SU-DHL-6 (cell line): Measurements from ENCODE around the gene STK17A.

Experiments used
- H2AFZ ChIP-seq: fragments of 200-600 bp; sonication (generic); 2 replicates; pipeline ENCODE4 v1.6.1; 2014; ENCODE audit warnings: low read depth, mild to moderate bottlenecking, moderate library complexity, mixed read lengths, antibody characterized with exemption, low read length; ENCODE audit not compliant: severe bottlenecking
- H3F3A ChIP-seq: fragments of 200-600 bp; shearing (Covaris generic); 2 replicates; pipeline ENCODE4 v1.6.0; 2016; ENCODE audit warnings: antibody characterized with exemption, mild to moderate bottlenecking; ENCODE audit not compliant: insufficient read depth
- H3K27ac ChIP-seq: fragments of 200-600 bp; sonication (generic); 2 replicates; pipeline ENCODE4 v1.5.1; 2016; ENCODE audit warnings: low read depth, mild to moderate bottlenecking, low read length, moderate library complexity, mixed read lengths
- H3K27me3 ChIP-seq: fragments of 200-600 bp; sonication (generic), shearing (Covaris generic); 2 replicates; pipeline ENCODE4 v1.6.0; 2014; ENCODE audit warnings: mild to moderate bottlenecking, low read length
- H3K36me3 ChIP-seq: fragments of 200-600 bp; sonication (generic); 2 replicates; pipeline ENCODE4 v1.6.1; 2014; ENCODE audit warnings: mild to moderate bottlenecking, low read length, mixed read lengths
- H3K4me2 ChIP-seq: fragments of 300-600, 200-600 bp; shearing (Covaris generic), sonication (generic); 2 replicates; pipeline ENCODE4 v1.6.0; 2014; ENCODE audit warnings: low read length, low read depth, mild to moderate bottlenecking; ENCODE audit not compliant: poor library complexity, severe bottlenecking
- H3K4me3 ChIP-seq: fragments of 200-600 bp; sonication (generic); 2 replicates; pipeline ENCODE4 v1.5.1; 2014; ENCODE audit warnings: antibody characterized with exemption, low read length, mild to moderate bottlenecking, mixed read lengths; ENCODE audit not compliant: insufficient read depth, poor library complexity, severe bottlenecking
- H3K79me2 ChIP-seq: fragments of 200-600 bp; sonication (generic); 2 replicates; pipeline ENCODE4 v1.6.1; 2014; ENCODE audit warnings: mild to moderate bottlenecking, low read length, moderate library complexity; ENCODE audit not compliant: insufficient read depth
- H3K9ac ChIP-seq: fragments of 200-600 bp; sonication (generic); 2 replicates; pipeline ENCODE4 v1.7.0; 2014; ENCODE audit warnings: mild to moderate bottlenecking, low read length
- H3K9me2 ChIP-seq: fragments of 200-600 bp; sonication (generic); replicated peaks from 2 replicates; pipeline ENCODE4 v1.6.1; 2014; ENCODE audit warnings: low read length; ENCODE audit not compliant: insufficient read depth
- H3K9me3 ChIP-seq: fragments of 200-600 bp; sonication (generic); 2 replicates; pipeline ENCODE4 v1.6.1; 2014; ENCODE audit warnings: low read length, mixed read lengths; ENCODE audit not compliant: insufficient read depth
- H4K20me1 ChIP-seq: fragments of 200-600 bp; sonication (generic); 2 replicates; pipeline ENCODE4 v1.6.1; 2014; ENCODE audit warnings: low read depth, mild to moderate bottlenecking, antibody characterized with exemption, low read length, moderate library complexity, mixed read lengths
- EZH2phosphoT487 ChIP-seq: fragments of 200-600 bp; sonication (generic), shearing (Covaris generic); conservative IDR thresholded peaks from 2 replicates; pipeline ENCODE4 v1.6.1; 2018; ENCODE audit warnings: mild to moderate bottlenecking, antibody characterized with exemption, low read length, moderate library complexity, mixed read lengths
- TF ChIP-seq, protein P1 (sequence below): fragments of 200-600 bp; sonication (generic); IDR thresholded peaks from one replicate; pipeline ENCODE4 v1.5.1; 2017; ENCODE audit warnings: antibody characterized with exemption, mild to moderate bottlenecking, low read length, moderate library complexity; ENCODE audit not compliant: insufficient read depth, poor library complexity, severe bottlenecking

STK17A gene

GRCh38 chr7:43535810-43536585 is 46.9 kb upstream of the STK17A start:
- Histone ChIP-seq H3K9ac (no peak overlapping the region), H3K4me2 (no peak overlapping the region), H3K79me2 (no peaks in the 10 kb centered on the region), H3K27me3 (no peaks in the 10 kb centered on the region; the same call in 1 of the 2 replicates), H3F3A (no peaks in the 10 kb centered on the region), H2AFZ (no peak overlapping the region), H3K9me2 (no peaks in the 10 kb centered on the region), H3K4me3 (no peak overlapping the region), H3K27ac (no peak overlapping the region), H3K36me3 (no peaks in the 10 kb centered on the region), H3K9me3 (no peaks in the 10 kb centered on the region), H4K20me1 (no peaks in the 10 kb centered on the region)
- TF ChIP-seq, protein P1, sequence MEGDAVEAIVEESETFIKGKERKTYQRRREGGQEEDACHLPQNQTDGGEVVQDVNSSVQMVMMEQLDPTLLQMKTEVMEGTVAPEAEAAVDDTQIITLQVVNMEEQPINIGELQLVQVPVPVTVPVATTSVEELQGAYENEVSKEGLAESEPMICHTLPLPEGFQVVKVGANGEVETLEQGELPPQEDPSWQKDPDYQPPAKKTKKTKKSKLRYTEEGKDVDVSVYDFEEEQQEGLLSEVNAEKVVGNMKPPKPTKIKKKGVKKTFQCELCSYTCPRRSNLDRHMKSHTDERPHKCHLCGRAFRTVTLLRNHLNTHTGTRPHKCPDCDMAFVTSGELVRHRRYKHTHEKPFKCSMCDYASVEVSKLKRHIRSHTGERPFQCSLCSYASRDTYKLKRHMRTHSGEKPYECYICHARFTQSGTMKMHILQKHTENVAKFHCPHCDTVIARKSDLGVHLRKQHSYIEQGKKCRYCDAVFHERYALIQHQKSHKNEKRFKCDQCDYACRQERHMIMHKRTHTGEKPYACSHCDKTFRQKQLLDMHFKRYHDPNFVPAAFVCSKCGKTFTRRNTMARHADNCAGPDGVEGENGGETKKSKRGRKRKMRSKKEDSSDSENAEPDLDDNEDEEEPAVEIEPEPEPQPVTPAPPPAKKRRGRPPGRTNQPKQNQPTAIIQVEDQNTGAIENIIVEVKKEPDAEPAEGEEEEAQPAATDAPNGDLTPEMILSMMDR: no peak
- TF ChIP-seq EZH2phosphoT487: no peak

- no peak for TF ChIP-seq EZH2phosphoT487
- TF ChIP-seq, protein P1: no peak
- Histone ChIP-seq H3K9ac (no peak overlapping the region), H3K4me2 (no peak overlapping the region)
Observed at GRCh38 chr7:43536773-43537172, 46.1 kb upstream of the STK17A start.

DNA sequence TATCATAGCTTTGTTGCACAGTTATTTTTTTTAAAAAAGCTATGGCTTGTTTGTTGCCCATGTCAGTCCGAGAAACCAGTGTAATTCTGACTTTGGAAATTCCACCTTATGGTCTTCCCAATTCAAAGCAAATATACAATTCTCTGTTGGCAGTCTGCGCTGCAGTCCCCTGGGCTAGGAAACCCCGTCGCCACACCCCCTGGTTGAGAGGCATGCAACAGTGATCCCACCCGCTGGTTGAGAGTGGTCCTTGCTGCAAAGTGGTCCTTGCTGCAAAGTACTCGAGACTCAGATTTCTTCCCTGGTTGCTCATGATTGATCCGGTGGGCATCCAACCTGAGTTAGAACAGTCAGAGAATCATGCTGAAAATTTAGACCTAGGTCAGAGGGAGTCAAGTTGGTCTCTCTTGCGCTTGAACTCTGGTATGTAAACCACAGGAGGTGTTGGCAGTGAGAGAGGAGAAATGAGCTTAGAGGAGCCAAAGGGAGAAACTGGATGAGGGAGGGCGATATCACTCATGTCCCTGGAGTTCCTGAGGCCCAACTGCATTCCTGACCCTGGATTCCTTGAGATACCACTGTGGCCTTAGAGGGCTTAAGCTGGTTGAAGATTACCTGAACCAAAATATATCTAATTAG is 45.0 kb upstream of the STK17A start:
- Histone ChIP-seq H3K27ac (no peak overlapping the region), H3K9me3 (no peaks in the 10 kb centered on the region), H3K4me3 (no peak overlapping the region), H3F3A (no peaks in the 10 kb centered on the region), H3K9me2 (no peaks in the 10 kb centered on the region), H3K4me2 (no peak overlapping the region), H2AFZ (no peak overlapping the region), H4K20me1 (no peaks in the 10 kb centered on the region), H3K27me3 (no peaks in the 10 kb centered on the region; the same call in 1 of the 2 replicates), H3K79me2 (no peaks in the 10 kb centered on the region), H3K36me3 (no peaks in the 10 kb centered on the region), H3K9ac (no peak overlapping the region)
- TF ChIP-seq EZH2phosphoT487: no peak
- TF ChIP-seq, protein P1: no peak

More at GRCh38 chr7:43536773-43537172, 46.1 kb upstream of the STK17A start:
- H3K79me2 ChIP-seq: no peaks in the 10 kb centered on the region
- H3K4me3 ChIP-seq: no peak overlapping the region
- H3F3A ChIP-seq: no peaks in the 10 kb centered on the region
- no peaks in the 10 kb centered on the region; the same call in 1 of the 2 replicates for H3K27me3 ChIP-seq
- H2AFZ ChIP-seq: no peak overlapping the region
- H3K9me2 ChIP-seq: no peaks in the 10 kb centered on the region
- no peaks in the 10 kb centered on the region for H3K36me3 ChIP-seq
- no peaks in the 10 kb centered on the region for H4K20me1 ChIP-seq
- H3K9me3 ChIP-seq: no peaks in the 10 kb centered on the region
- H3K27ac ChIP-seq: no peak overlapping the region
